Activated T-cell treated with anti-CD3 and anti-CD28 coated beads, Interleukin-2, amount 50 U/mL, for 4 hours (primary cell): ENCODE results near the gene ARL14. TPM values are rescaled to one million over a fixed set of nuclear protein-coding genes. Genes with fewer than 3 reads are reported as not detected.

Experiments used
- ATAC-seq, 2 donors: fragments of 200-7000 bp; cut with Tn5 transposase; one replicate each; pipeline ENCODE4 v1.10.0; 2021
- DNase-seq: peaks from one replicate; pipeline ENCODE4 v3.0.0-alpha.2; 2020
- H3K27me3 Mint-ChIP-seq: one replicate; pipeline ENCODE4 v1.8.0; 2021; ENCODE audit warnings: low read depth, mixed read lengths
- H3K36me3 Mint-ChIP-seq: one replicate; pipeline ENCODE4 v1.8.0; 2022; ENCODE audit warnings: mixed read lengths; ENCODE audit not compliant: insufficient read depth
- H3K4me1 Mint-ChIP-seq: one replicate; pipeline ENCODE4 v1.8.0; 2021; ENCODE audit warnings: low read depth, mixed read lengths
- H3K4me3 Mint-ChIP-seq: one replicate; pipeline ENCODE4 v1.8.0; 2021; ENCODE audit warnings: mild to moderate bottlenecking, moderate library complexity, mixed read lengths
- H3K9me3 Mint-ChIP-seq: one replicate; pipeline ENCODE4 v1.8.0; 2021; ENCODE audit warnings: mixed read lengths
- total RNA-seq, 3 donors: library from RNA; stranded (reverse); gene quantifications; one replicate each; pipeline ENCODE4 v1.2.1, GENCODE V29; 2021

Gene ARL14
- total RNA-seq = not detected

DNA sequence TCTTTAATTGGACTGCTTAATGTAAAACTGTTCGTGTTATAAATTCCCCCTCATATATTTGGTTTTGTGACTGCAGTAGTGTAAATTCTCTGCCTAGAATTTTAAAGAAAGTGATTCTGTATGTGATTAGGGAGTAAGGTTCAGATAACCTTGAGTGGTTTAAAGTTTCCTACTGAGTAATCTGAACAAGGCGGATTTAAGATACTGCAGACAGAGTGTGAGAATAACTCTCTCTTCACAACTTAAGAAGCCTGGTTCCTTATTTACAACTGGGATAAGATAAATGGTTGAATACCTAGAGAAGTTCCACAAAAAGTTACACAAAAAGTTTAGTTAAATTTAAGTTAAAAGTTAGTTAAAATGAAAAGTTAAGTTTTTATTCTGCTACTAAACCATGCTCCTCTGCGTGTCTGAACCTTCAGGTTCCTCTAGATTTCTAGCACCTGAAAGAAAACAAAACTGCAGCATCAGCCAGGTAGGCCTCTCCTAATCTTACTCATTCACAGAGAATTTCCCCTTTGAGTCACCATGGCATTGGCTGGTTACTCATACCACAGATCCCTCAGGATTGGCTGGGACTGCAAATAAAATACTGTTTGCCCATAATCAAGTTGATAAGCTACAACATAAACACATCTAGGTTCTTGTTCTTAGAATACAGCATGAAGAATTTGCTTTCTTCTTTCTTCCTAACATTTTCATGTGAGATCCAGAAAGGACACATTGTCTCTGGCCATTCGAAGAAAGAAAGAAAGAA lies at the start of gene ARL14:
Gene ARL14, plus strand, starts transcription at position 614 of the 757 bp plus-strand sequence. CDS start 187 bp downstream, outside the sequence.
- DNase-seq (no peak), ATAC-seq (no peak)
- peaks cover 3% of the 10 kb centered on the region for H3K27me3 Mint-ChIP-seq
- H3K4me1 Mint-ChIP-seq = no peaks in the 10 kb centered on the region
- no peaks in the 10 kb centered on the region for H3K36me3 Mint-ChIP-seq
- H3K4me3 Mint-ChIP-seq = no peak within 1 kb of the TSS
- H3K9me3 Mint-ChIP-seq = no peaks in the 10 kb centered on the region

GRCh38 chr3:160629491-160629890 lies 47.5 kb upstream of the ARL14 start:
- ATAC-seq = no peak
- Mint-ChIP-seq H3K4me3 (no peak overlapping the region), H3K36me3 (no peaks in the 10 kb centered on the region), H3K4me1 (no peaks in the 10 kb centered on the region), H3K27me3 (peaks cover 16% of the 10 kb centered on the region), H3K9me3 (no peaks in the 10 kb centered on the region)
- no peak for DNase-seq

- no peaks in the 10 kb centered on the region for H3K36me3 Mint-ChIP-seq
- ATAC-seq = no peak
- H3K9me3 Mint-ChIP-seq = no peaks in the 10 kb centered on the region
- H3K27me3 Mint-ChIP-seq = peaks cover 10% of the 10 kb centered on the region
- no peak for DNase-seq
- no peak overlapping the region for H3K4me3 Mint-ChIP-seq
- no peaks in the 10 kb centered on the region for H3K4me1 Mint-ChIP-seq
Measured at GRCh38 chr3:160633361-160634083, 43.4 kb upstream of the ARL14 start.

- Mint-ChIP-seq H3K4me1 (no peaks in the 10 kb centered on the region), H3K4me3 (no peak overlapping the region), H3K36me3 (no peaks in the 10 kb centered on the region), H3K27me3 (peaks cover 8% of the 10 kb centered on the region), H3K9me3 (no peaks in the 10 kb centered on the region)
- ATAC-seq = no peak
- DNase-seq = no peak
Measured at GRCh38 chr3:160635213-160635612, 41.7 kb upstream of the ARL14 start.

GRCh38 chr3:160637086-160637485 lies 39.9 kb upstream of the ARL14 start:
- DNase-seq (no peak), ATAC-seq (no peak)
- Mint-ChIP-seq H3K9me3 (no peaks in the 10 kb centered on the region), H3K36me3 (no peaks in the 10 kb centered on the region), H3K4me1 (no peaks in the 10 kb centered on the region), H3K4me3 (no peak overlapping the region), H3K27me3 (peaks cover 8% of the 10 kb centered on the region)

DNA sequence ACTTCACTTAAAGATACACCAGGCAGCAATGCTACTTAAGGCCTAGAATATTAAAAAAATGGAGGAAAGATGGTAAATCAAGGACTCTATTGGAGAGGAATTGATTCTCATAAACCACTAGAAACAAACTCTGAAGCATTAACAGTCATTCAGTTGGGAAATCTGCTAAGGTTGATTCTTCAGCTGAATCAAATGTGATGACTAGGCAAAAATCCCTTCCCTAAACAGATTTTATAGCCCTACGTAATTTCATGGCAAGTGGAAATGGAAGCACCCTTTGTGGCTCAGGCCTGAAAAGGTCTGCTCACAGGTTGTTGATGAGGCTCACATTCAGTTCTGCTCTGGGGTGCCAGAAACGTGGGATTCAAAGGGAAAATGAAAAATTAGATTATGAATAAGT lies 38.8 kb upstream of the ARL14 start:
- no peak overlapping the region for H3K4me3 Mint-ChIP-seq
- no peaks in the 10 kb centered on the region for H3K9me3 Mint-ChIP-seq
- H3K36me3 Mint-ChIP-seq = no peaks in the 10 kb centered on the region
- no peaks in the 10 kb centered on the region for H3K4me1 Mint-ChIP-seq
- ATAC-seq (no peak), DNase-seq (no peak)
- peaks cover 8% of the 10 kb centered on the region for H3K27me3 Mint-ChIP-seq

GRCh38 chr3:160641665-160642309 lies 35.2 kb upstream of the ARL14 start:
- H3K36me3 Mint-ChIP-seq = no peaks in the 10 kb centered on the region
- DNase-seq = no peak
- no peaks in the 10 kb centered on the region for H3K9me3 Mint-ChIP-seq
- no peak overlapping the region for H3K4me3 Mint-ChIP-seq
- H3K27me3 Mint-ChIP-seq = peaks cover 8% of the 10 kb centered on the region
- no peaks in the 10 kb centered on the region for H3K4me1 Mint-ChIP-seq
- ATAC-seq = no peak

- Mint-ChIP-seq H3K4me3 (no peak overlapping the region), H3K9me3 (no peaks in the 10 kb centered on the region), H3K27me3 (peaks cover 8% of the 10 kb centered on the region), H3K36me3 (no peaks in the 10 kb centered on the region), H3K4me1 (no peaks in the 10 kb centered on the region)
- no peak for DNase-seq
- no peak for ATAC-seq
Measured at GRCh38 chr3:160643994-160644393, 33.0 kb upstream of the ARL14 start.

DNA sequence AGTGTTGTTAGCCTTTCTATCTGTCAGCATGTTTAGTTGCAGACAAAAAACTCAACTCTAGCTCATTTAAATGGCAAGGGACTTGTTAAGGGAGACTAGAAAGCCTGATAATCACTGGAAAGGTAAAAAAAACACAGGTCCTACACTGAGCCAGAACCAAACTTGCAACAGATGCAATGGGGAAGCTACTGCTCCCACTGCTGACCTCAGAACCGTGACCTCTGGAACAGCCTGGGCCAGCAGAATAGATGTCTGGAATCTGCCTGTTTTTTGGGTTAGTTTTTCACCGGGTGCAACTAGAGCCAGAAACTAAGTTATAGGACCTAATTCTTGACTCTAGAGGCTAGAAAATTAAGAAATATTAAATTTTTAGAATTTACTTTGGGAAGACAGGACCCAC lies 32.5 kb upstream of the ARL14 start:
- Mint-ChIP-seq H3K4me3 (no peak overlapping the region), H3K9me3 (no peaks in the 10 kb centered on the region), H3K27me3 (peaks cover 8% of the 10 kb centered on the region), H3K4me1 (no peaks in the 10 kb centered on the region), H3K36me3 (no peaks in the 10 kb centered on the region)
- DNase-seq (no peak), ATAC-seq (no peak)

GRCh38 chr3:160648701-160649100 lies 28.3 kb upstream of the ARL14 start:
- Mint-ChIP-seq H3K36me3 (no peaks in the 10 kb centered on the region), H3K4me1 (no peaks in the 10 kb centered on the region), H3K4me3 (no peak overlapping the region), H3K27me3 (peaks cover 4% of the 10 kb centered on the region), H3K9me3 (no peaks in the 10 kb centered on the region)
- no peak for DNase-seq
- ATAC-seq = no peak

- H3K27me3 Mint-ChIP-seq = peaks cover 4% of the 10 kb centered on the region
- ATAC-seq = no peak
- H3K4me1 Mint-ChIP-seq = no peaks in the 10 kb centered on the region
- H3K4me3 Mint-ChIP-seq = no peak overlapping the region
- DNase-seq = no peak
- no peaks in the 10 kb centered on the region for H3K9me3 Mint-ChIP-seq
- no peaks in the 10 kb centered on the region for H3K36me3 Mint-ChIP-seq
Measured at GRCh38 chr3:160649596-160649995, 27.4 kb upstream of the ARL14 start.

DNA sequence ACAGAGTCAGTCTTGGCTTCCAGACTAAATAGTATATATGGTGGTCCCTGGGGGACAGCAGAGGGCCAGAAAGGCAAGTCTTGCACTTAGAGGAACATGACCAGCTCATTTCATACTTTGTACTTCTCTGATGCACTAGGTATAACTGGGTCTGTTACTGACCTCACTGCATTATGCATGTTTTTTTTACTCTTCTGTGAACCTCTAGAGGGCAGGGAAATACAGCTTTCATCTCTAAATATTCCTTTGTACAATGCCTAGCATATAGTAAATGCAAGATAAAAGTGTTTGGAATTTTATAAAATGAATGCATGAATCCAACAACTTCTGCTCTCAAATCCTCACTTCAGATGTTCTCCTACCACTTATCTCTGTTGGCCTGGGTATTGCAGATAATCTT lies 23.4 kb upstream of the ARL14 start:
- DNase-seq = no peak
- Mint-ChIP-seq H3K4me1 (no peaks in the 10 kb centered on the region), H3K27me3 (peaks cover 8% of the 10 kb centered on the region), H3K36me3 (no peaks in the 10 kb centered on the region), H3K9me3 (no peaks in the 10 kb centered on the region), H3K4me3 (no peak overlapping the region)
- no peak for ATAC-seq

DNA sequence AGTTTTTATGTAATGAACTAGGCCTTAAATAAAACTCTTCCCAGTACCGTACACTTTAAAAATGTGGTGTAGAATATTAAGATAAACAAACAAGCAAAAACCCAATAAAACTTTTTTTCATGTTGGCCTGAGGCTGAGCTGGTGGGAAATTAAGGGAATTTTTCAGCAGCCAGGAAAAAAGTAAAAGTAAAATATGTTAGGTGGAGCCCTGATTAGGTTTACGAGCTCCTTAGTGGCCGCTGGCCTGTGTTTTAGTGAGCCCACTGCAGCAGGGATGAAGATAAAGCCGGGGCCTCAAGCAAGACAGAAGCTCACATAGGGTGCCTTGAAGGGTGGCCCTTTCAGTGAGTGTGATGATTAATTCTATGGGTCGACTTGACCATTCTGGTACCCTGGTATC lies 16.1 kb upstream of the ARL14 start:
- Mint-ChIP-seq H3K9me3 (no peaks in the 10 kb centered on the region), H3K27me3 (peaks cover 4% of the 10 kb centered on the region), H3K4me3 (no peak overlapping the region), H3K4me1 (peaks cover 5% of the 10 kb centered on the region), H3K36me3 (no peaks in the 10 kb centered on the region)
- no peak for DNase-seq
- ATAC-seq = no peak

DNA sequence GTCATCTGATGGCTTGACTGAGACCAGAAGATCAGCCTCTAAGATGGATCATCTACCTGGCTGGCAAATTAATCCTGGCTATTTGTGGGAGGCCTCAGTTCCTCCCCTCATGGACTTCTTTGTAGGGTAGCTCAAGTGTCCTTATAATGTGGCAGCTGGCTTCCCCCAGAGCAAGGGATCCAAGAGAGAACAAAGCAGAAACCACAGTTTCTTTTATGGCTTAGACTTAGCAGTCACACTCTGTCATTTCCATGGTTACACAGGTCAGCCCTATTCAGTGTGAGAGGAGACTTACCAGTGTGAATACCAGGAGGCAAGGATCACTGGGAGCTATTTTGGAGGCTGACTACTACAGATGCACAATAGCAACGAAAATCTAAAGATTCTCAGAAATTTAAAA lies 15.3 kb upstream of the ARL14 start:
- DNase-seq (no peak), ATAC-seq (no peak)
- H3K27me3 Mint-ChIP-seq = peaks cover 4% of the 10 kb centered on the region
- H3K36me3 Mint-ChIP-seq = no peaks in the 10 kb centered on the region
- H3K4me3 Mint-ChIP-seq = no peak overlapping the region
- H3K4me1 Mint-ChIP-seq = peaks cover 7% of the 10 kb centered on the region
- H3K9me3 Mint-ChIP-seq = no peaks in the 10 kb centered on the region

DNA sequence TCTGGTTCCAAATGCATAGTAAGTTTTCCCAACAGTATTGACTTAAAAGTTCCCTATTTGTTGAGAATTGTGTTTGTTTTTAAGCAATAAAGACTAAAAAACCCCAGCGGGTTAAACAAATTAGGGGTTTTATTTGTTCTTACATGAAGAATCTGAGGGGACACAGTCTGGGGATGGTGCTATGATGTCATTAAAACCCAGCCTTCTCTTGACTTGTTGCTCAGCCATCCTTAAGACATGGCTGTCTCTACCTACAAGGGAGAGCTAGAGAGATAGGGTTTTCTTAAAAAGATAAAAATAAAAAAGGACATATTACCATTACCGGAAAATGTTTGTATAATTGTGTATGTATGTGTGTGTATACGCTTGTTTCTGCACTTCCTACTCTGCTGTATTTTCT lies 11.7 kb upstream of the ARL14 start:
- Mint-ChIP-seq H3K9me3 (no peaks in the 10 kb centered on the region), H3K36me3 (no peaks in the 10 kb centered on the region), H3K4me1 (peaks cover 7% of the 10 kb centered on the region), H3K4me3 (no peak overlapping the region), H3K27me3 (peaks cover 5% of the 10 kb centered on the region)
- DNase-seq (no peak), ATAC-seq (no peak)
